Neural progenitor cell (in vitro differentiated cells): ENCODE results near the gene ASXL1. TPM values are rescaled to one million over a fixed set of nuclear protein-coding genes. Genes with fewer than 3 reads are reported as not detected.

Experiments used
- DNase-seq: peaks from one replicate; pipeline ENCODE4 v3.0.0-alpha.2; 2016; ENCODE audit warnings: low spot score
- H2AFZ ChIP-seq: fragments of 200-600 bp; sonication (generic); replicated peaks from 2 replicates; pipeline ENCODE4 v1.6.1; 2016; ENCODE audit warnings: antibody characterized with exemption
- H3F3A ChIP-seq: fragments of 200-600 bp; sonication (generic); 2 replicates; pipeline ENCODE4 v1.6.1; 2016; ENCODE audit warnings: antibody characterized with exemption, low read depth
- H3K27ac ChIP-seq: fragments of 200-600 bp; sonication (generic); 2 replicates; pipeline ENCODE4 v1.5.1; 2016; ENCODE audit warnings: mild to moderate bottlenecking
- H3K27me3 ChIP-seq: fragments of 200-600 bp; sonication (generic); 2 replicates; pipeline ENCODE4 v1.6.1; 2016; ENCODE audit warnings: mild to moderate bottlenecking, moderate library complexity
- H3K36me3 ChIP-seq: fragments of 200-600 bp; sonication (generic); 2 replicates; pipeline ENCODE4 v1.5.1; 2016
- H3K4me1 ChIP-seq: fragments of 200-600 bp; sonication (generic); 2 replicates; pipeline ENCODE4 v1.6.1; 2016; ENCODE audit warnings: mixed run types
- H3K4me2 ChIP-seq: fragments of 200-600 bp; sonication (generic); 2 replicates; pipeline ENCODE4 v1.6.1; 2016
- H3K4me3 ChIP-seq: fragments of 200-600 bp; sonication (generic); 2 replicates; pipeline ENCODE4 v1.5.1; 2016
- H3K79me2 ChIP-seq: fragments of 200-600 bp; sonication (generic); 2 replicates; pipeline ENCODE4 v1.6.1; 2016; ENCODE audit warnings: low read depth
- H3K9ac ChIP-seq: fragments of 200-600 bp; sonication (generic); 2 replicates; pipeline ENCODE4 v1.6.1; 2016
- H3K9me3 ChIP-seq: fragments of 200-600 bp; sonication (generic); 2 replicates; pipeline ENCODE4 v1.5.1; 2016; ENCODE audit warnings: low read depth
- H4K20me1 ChIP-seq: fragments of 200-600 bp; sonication (generic); 2 replicates; pipeline ENCODE4 v1.6.1; 2016; ENCODE audit warnings: low read depth
- H3K27ac Mint-ChIP-seq: 3 replicates; pipeline ENCODE4 v1.8.0; 2021; ENCODE audit warnings: mixed read lengths
- H3K27me3 Mint-ChIP-seq: 2 replicates; pipeline ENCODE4 v1.8.0; 2022; ENCODE audit warnings: low read depth, mild to moderate bottlenecking, inconsistent platforms, moderate library complexity, mixed read lengths; ENCODE audit not compliant: insufficient read depth
- H3K36me3 Mint-ChIP-seq: 3 replicates; pipeline ENCODE4 v1.8.0; 2021; ENCODE audit warnings: mixed read lengths
- H3K4me1 Mint-ChIP-seq: 3 replicates; pipeline ENCODE4 v1.8.0; 2021; ENCODE audit warnings: mixed read lengths
- H3K4me3 Mint-ChIP-seq: 3 replicates; pipeline ENCODE4 v1.8.0; 2021; ENCODE audit warnings: mild to moderate bottlenecking, moderate library complexity, mixed read lengths
- H3K9me3 Mint-ChIP-seq: 3 replicates; pipeline ENCODE4 v1.8.0; 2020; ENCODE audit warnings: mixed read lengths
- CTCF ChIP-seq: fragments of 200-600 bp; sonication (generic); IDR thresholded peaks from 2 replicates; pipeline ENCODE4 v1.5.1; 2017; ENCODE audit warnings: antibody characterized with exemption, mild to moderate bottlenecking
- EZH2 ChIP-seq: fragments of 200-600 bp; sonication (generic); IDR thresholded peaks from 2 replicates; pipeline ENCODE4 v1.6.1; 2017; ENCODE audit warnings: antibody characterized with exemption, mild to moderate bottlenecking, moderate library complexity
- EZH2phosphoT487 ChIP-seq: fragments of 200-600 bp; sonication (generic); IDR thresholded peaks from 2 replicates; pipeline ENCODE4 v1.6.1; 2017; ENCODE audit warnings: antibody characterized with exemption
- total RNA-seq: library from RNA; depleted of rRNA; stranded (reverse); fragments of >200 nt; gene quantifications from 2 replicates; pipeline ENCODE4 v1.2.3, GENCODE V29; 2015; ENCODE audit warnings: low replicate concordance

ASXL1 gene
- total RNA-seq, 1 donor from 2014 or later: 48.2 TPM

- Histone ChIP-seq H3K9ac (no peak overlapping the region), H3K9me3 (no peaks in the 10 kb centered on the region), H3K4me2 (no peak overlapping the region), H4K20me1 (no peaks in the 10 kb centered on the region), H3K36me3 (no peaks in the 10 kb centered on the region), H3K4me1 (no peaks in the 10 kb centered on the region), H3K4me3 (no peak overlapping the region), H3K27ac (no peak overlapping the region), H3F3A (no peaks in the 10 kb centered on the region), H2AFZ (no peak overlapping the region), H3K79me2 (no peaks in the 10 kb centered on the region), H3K27me3 (no peaks in the 10 kb centered on the region)
- Mint-ChIP-seq H3K36me3 (peaks cover 6% of the 10 kb centered on the region), H3K9me3 (no peaks in the 10 kb centered on the region), H3K4me1 (no peaks in the 10 kb centered on the region), H3K4me3 (no peak overlapping the region), H3K27me3 (peaks cover 2% of the 10 kb centered on the region), H3K27ac (no peak overlapping the region)
- no peak for DNase-seq
- TF ChIP-seq EZH2phosphoT487 (no peak), CTCF (no peak), EZH2 (no peak)
These were observed 28.1 kb upstream of the ASXL1 start for GRCh38 chr20:32329817-32330554.

GRCh38 chr20:32330555-32330897, 27.6 kb upstream of the ASXL1 start:
- TF ChIP-seq EZH2 (no peak), CTCF (no peak), EZH2phosphoT487 (no peak)
- H3K27ac Mint-ChIP-seq: no peak overlapping the region
- Histone ChIP-seq H3F3A (no peaks in the 10 kb centered on the region), H3K79me2 (no peaks in the 10 kb centered on the region), H3K27me3 (no peaks in the 10 kb centered on the region), H3K36me3 (no peaks in the 10 kb centered on the region), H3K4me3 (no peak overlapping the region), H2AFZ (no peak overlapping the region), H3K9me3 (no peaks in the 10 kb centered on the region), H4K20me1 (no peaks in the 10 kb centered on the region), H3K27ac (no peak overlapping the region), H3K4me1 (no peaks in the 10 kb centered on the region), H3K4me2 (no peak overlapping the region), H3K9ac (no peak overlapping the region)
- no peak overlapping the region for H3K4me3 Mint-ChIP-seq
- no peaks in the 10 kb centered on the region for H3K4me1 Mint-ChIP-seq
- no peaks in the 10 kb centered on the region for H3K9me3 Mint-ChIP-seq
- H3K36me3 Mint-ChIP-seq: peaks cover 6% of the 10 kb centered on the region
- H3K27me3 Mint-ChIP-seq: peaks cover 2% of the 10 kb centered on the region
- no peak for DNase-seq

- Histone ChIP-seq H3K4me2 (no peak overlapping the region), H3K9ac (no peak overlapping the region), H3K9me3 (no peaks in the 10 kb centered on the region), H3K4me1 (no peaks in the 10 kb centered on the region), H4K20me1 (no peaks in the 10 kb centered on the region), H2AFZ (no peak overlapping the region), H3K79me2 (no peaks in the 10 kb centered on the region), H3F3A (no peaks in the 10 kb centered on the region), H3K4me3 (no peak overlapping the region), H3K27ac (no peak overlapping the region), H3K27me3 (no peaks in the 10 kb centered on the region), H3K36me3 (no peaks in the 10 kb centered on the region)
- peaks cover 6% of the 10 kb centered on the region for H3K36me3 Mint-ChIP-seq
- no peaks in the 10 kb centered on the region for H3K4me1 Mint-ChIP-seq
- no peak overlapping the region for H3K27ac Mint-ChIP-seq
- DNase-seq: no peak
- no peak overlapping the region for H3K4me3 Mint-ChIP-seq
- no peak for TF ChIP-seq EZH2
- TF ChIP-seq CTCF: no peak
- TF ChIP-seq EZH2phosphoT487: no peak
- no peaks in the 10 kb centered on the region for H3K9me3 Mint-ChIP-seq
- H3K27me3 Mint-ChIP-seq: peaks cover 2% of the 10 kb centered on the region
These were observed 25.5 kb upstream of the ASXL1 start for GRCh38 chr20:32332614-32333013.
